ENCODE results near the gene SYCP2.

DNA sequence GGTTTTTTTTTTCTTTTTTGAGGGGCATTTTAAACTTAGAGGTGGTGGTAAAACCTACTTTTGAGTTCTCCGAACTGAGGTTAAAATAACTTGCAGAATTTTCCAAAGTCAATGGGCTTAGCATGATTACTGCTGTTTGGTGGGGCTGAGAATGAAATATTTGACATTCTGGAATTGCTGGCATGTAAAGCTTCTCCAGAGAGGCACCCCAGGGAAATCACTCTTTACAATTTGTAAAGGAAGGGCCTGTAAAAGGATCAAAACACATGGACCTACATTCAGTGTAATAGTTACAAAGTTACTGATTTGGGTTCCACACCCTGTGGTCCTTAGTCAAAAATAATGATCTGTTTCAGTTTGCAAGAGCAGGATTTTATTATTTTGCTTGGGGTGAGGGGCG lies 12.3 kb upstream of the SYCP2 start:
- TF ChIP-seq POLR2A (IDR thresholded peaks at IDR 0.05) = no peak
- TF ChIP-seq CTCF (IDR thresholded peaks at IDR 0.05) = no peak
- TF ChIP-seq POLR2AphosphoS5 (IDR thresholded peaks at IDR 0.05) = no peak
